RKO (cell line): ENCODE results near the gene NKAIN1.
"Not testable (repeated sequence)": the region's sequence is repeated elsewhere in the genome, so short reads cannot be mapped to it uniquely, and the experiment has no call there.

Experiments used
- DNase-seq: peaks from one replicate; pipeline ENCODE4 v3.0.0-alpha.2; 2016; ENCODE audit warnings: low spot score

Gene NKAIN1

GRCh38 chr1:31239653-31240241, at the start of gene NKAIN1:
TSS of gene NKAIN1 (minus strand) at chr1:31239887. CDS start at chr1:31239547, 340 bp downstream.
- DNase-seq, result no peak

- DNase-seq, result no peak
Measured at GRCh38 chr1:31289021-31289420, 49.3 kb upstream of the NKAIN1 start.

- not testable (repeated sequence) for DNase-seq
Measured at GRCh38 chr1:31287791-31288190, 48.1 kb upstream of the NKAIN1 start.

GRCh38 chr1:31282426-31282825, 42.7 kb upstream of the NKAIN1 start:
- not testable (repeated sequence) for DNase-seq

- DNase-seq, result no peak
Measured at GRCh38 chr1:31273619-31274018, 33.9 kb upstream of the NKAIN1 start.

- DNase-seq, result no peak
Measured at GRCh38 chr1:31272369-31272768, 32.7 kb upstream of the NKAIN1 start.

- DNase-seq, result no peak
Measured at GRCh38 chr1:31266547-31266946, 26.9 kb upstream of the NKAIN1 start.

- DNase-seq, result no peak
Measured at GRCh38 chr1:31264790-31265386, 25.2 kb upstream of the NKAIN1 start.

- DNase-seq, result no peak
Measured at GRCh38 chr1:31263408-31263807, 23.7 kb upstream of the NKAIN1 start.

GRCh38 chr1:31262393-31262792, 22.7 kb upstream of the NKAIN1 start:
- DNase-seq, result not testable (repeated sequence)

- DNase-seq, result no peak
Measured at GRCh38 chr1:31261916-31262315, 22.2 kb upstream of the NKAIN1 start.

GRCh38 chr1:31259746-31260145, 20.1 kb upstream of the NKAIN1 start:
- DNase-seq, result no peak

GRCh38 chr1:31258581-31258980, 18.9 kb upstream of the NKAIN1 start:
- DNase-seq, result no peak

GRCh38 chr1:31257213-31257612, 17.5 kb upstream of the NKAIN1 start:
- DNase-seq, result no peak

- no peak for DNase-seq
Measured at GRCh38 chr1:31249854-31250253, 10.2 kb upstream of the NKAIN1 start.

GRCh38 chr1:31248276-31248675, 8.6 kb upstream of the NKAIN1 start:
- DNase-seq, result no peak

- no peak for DNase-seq
Measured at GRCh38 chr1:31244326-31244725, 4.6 kb upstream of the NKAIN1 start.

- no peak for DNase-seq
Measured at GRCh38 chr1:31243501-31244286, 4.0 kb upstream of the NKAIN1 start.

- no peak for DNase-seq
Measured at GRCh38 chr1:31241321-31241720, 1.6 kb upstream of the NKAIN1 start.

GRCh38 chr1:31238986-31239613, 587 bp downstream of the NKAIN1 start:
- DNase-seq, result no peak

GRCh38 chr1:31238612-31238985, 1.1 kb downstream of the NKAIN1 start:
- no peak for DNase-seq

- no peak for DNase-seq
Measured at GRCh38 chr1:31234870-31235269, 4.8 kb downstream of the NKAIN1 start.
